ENCODE results near the gene AGPAT3. TPM values are rescaled to one million over a fixed set of nuclear protein-coding genes. Genes with fewer than 3 reads are reported as not detected.

AGPAT3 gene
- polyA plus RNA-seq, 1 donor = 70.7 TPM

DNA sequence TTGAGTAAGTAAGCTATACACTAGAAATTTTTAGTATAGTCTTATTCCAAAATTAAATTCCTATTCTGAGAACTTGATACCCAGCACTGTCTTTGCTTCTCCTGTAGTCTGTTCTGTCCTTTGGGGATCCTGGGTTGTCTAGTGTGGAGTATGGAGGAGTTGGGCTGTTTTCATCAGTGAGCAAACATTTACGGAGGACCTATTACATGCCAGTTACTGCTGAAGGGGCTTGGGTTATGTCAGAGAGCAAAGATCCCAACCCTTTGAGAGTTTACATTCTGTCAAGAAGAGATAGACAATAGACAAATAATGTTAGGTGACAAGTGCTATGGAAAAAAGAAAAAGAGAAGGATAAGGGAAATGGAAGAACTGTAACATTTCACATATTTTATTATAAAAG, 156.0 kb downstream of the AGPAT3 start:
- no peak for DNase-seq

- no peak for DNase-seq
Observed at GRCh38 chr21:44024257-44024656, 159.2 kb downstream of the AGPAT3 start.

- no peak for DNase-seq
Observed at GRCh38 chr21:44024887-44025353, 159.9 kb downstream of the AGPAT3 start.

DNA sequence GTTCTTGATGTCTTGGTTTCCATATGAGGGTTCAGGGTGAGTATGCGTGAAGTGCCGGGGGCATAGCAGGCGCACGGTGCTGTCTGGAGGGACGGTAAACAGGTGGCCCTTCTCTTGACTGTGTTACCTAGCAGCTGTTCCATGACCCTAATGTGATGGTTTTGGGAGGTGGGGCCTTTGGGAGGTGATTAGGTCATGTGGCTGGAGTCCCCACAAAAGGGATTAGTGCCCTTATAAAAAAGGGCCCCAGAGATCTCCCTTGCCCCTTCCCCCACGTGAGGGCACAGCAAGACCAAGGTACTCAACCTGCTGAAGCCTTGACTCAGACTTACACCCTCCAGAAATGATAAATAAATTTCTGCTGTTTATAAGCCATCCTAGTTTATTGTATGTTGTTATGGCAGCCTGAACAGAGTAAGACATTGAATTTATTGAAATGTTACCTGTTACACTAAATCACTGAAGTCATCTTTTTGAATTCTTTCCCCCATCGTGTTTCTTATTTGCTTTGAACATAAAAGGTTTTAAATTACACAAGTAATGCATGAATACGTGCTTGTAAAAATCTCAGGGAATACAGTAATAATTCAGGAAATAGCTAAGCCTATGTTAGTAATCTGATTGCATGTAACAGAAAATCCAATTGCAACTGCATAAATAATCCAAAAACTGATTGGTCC, 162.7 kb downstream of the AGPAT3 start:
- DNase-seq = no peak

GRCh38 chr21:44028287-44028659, 163.2 kb downstream of the AGPAT3 start:
- DNase-seq = no peak

DNA sequence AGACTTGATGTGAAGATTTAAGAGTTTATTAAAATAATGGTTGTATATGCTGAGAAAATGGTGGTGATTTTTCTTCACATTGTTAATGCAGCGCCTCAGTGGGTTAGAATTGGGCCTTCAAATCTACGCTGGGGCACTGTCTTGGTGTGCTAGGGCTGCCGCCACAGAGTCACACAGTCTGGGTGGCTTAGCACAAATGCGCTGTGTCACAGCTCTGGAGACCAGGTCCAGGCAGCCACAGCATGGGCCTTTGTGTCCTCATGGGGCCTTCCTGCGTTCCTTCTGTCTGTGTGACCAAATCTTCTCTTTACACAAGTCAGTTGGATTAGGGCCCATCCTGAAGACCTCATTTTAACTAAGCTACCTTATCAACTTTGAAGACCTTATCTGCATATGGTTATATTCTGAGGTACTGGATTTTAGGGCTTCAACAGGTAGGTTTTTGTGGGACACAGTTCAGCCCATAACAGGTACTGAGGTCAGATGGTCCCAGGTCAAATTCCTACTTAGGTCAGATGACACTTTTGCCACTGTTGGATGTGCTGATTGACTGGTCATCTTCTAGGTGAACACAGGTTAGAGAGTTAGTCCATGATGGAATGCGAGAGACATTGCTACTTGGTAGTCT, 164.6 kb downstream of the AGPAT3 start:
- DNase-seq = no peak

DNA sequence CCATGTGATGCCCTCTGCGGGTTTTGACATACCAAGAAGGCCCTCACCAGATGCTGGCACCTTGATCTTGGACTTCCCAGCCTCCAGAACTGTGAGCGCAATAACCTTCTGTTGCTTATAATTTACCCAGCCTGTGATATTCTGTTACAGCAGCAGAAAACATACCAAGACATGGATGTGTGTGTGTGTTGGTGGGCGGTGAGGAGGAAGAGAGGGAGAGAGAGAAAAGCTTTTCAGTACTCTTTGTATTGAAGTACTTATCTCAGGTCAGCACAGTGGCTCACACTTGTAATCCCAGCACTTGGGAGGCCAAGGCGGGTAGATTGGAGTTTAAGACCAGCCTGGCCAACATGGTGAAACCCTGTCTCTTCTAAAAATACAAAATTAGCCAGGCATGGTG, 170.2 kb downstream of the AGPAT3 start:
- no peak for DNase-seq

Other genes starting within 250 kb of the AGPAT3 start
- 3.0 TPM for gene HSF2BP, start 205.7 kb upstream of the AGPAT3 start, polyA plus RNA-seq (ENCODE audit: insufficient read length)
- gene RRP1B, start 205.7 kb upstream of the AGPAT3 start, polyA plus RNA-seq (ENCODE audit: insufficient read length) = 33.7 TPM
- 80.2 TPM for gene PDXK, start 146.1 kb upstream of the AGPAT3 start, polyA plus RNA-seq (ENCODE audit: insufficient read length)
- 34.9 TPM for gene CSTB, start 88.9 kb upstream of the AGPAT3 start, polyA plus RNA-seq (ENCODE audit: insufficient read length)
- 29.0 TPM for gene RRP1, start 75.6 kb upstream of the AGPAT3 start, polyA plus RNA-seq (ENCODE audit: insufficient read length)
- 50.9 TPM for gene TRAPPC10, start 147.1 kb downstream of the AGPAT3 start, polyA plus RNA-seq (ENCODE audit: insufficient read length)
- gene PWP2, start 242.2 kb downstream of the AGPAT3 start, polyA plus RNA-seq (ENCODE audit: insufficient read length) = 3.8 TPM